Fibroblast of villous mesenchyme (primary cell): ENCODE data around the gene CHAT. TPM values are rescaled to one million over a fixed set of nuclear protein-coding genes. Genes with fewer than 3 reads are reported as not detected.

Source experiments
- DNase-seq: peaks from one replicate; pipeline ENCODE4 v3.0.0-alpha.2; 2010; ENCODE audit warnings: low read depth
- H3K4me3 ChIP-seq: 2 replicates; pipeline ENCODE4 v1.5.1; 2011; ENCODE audit warnings: low read depth, mild to moderate bottlenecking, low read length
- CTCF ChIP-seq: IDR thresholded peaks from 2 replicates; pipeline ENCODE4 v1.5.1; 2012; ENCODE audit warnings: low read depth, mild to moderate bottlenecking, low read length; ENCODE audit not compliant: insufficient read depth
- total RNA-seq: library from RNA; depleted of rRNA; stranded (reverse); fragments of >200 nt; gene quantifications from 2 replicates; pipeline ENCODE4 v1.2.3, GENCODE V29; 2012

CHAT gene
- total RNA-seq, 1 donor, result not detected

- H3K4me3 ChIP-seq, result no peak overlapping the region
- DNase-seq, result no peak
- no peak for TF ChIP-seq CTCF
Observed at GRCh38 chr10:49682879-49683278, 69.0 kb downstream of the CHAT start.

- no peak for TF ChIP-seq CTCF
- no peak overlapping the region for H3K4me3 ChIP-seq
- no peak for DNase-seq
Observed at GRCh38 chr10:49686651-49687050, 72.8 kb downstream of the CHAT start.

GRCh38 chr10:49688261-49688846, 74.5 kb downstream of the CHAT start:
- DNase-seq, result no peak
- TF ChIP-seq CTCF, result no peak
- H3K4me3 ChIP-seq, result no peak overlapping the region

GRCh38 chr10:49688920-49689319, 75.1 kb downstream of the CHAT start:
- H3K4me3 ChIP-seq, result no peak overlapping the region
- DNase-seq, result no peak
- no peak for TF ChIP-seq CTCF

GRCh38 chr10:49689882-49690510, 76.2 kb downstream of the CHAT start:
- H3K4me3 ChIP-seq, result no peak overlapping the region
- no peak for DNase-seq
- no peak for TF ChIP-seq CTCF

- DNase-seq, result peak; percentile 3
- TF ChIP-seq CTCF, result no peak
- H3K4me3 ChIP-seq, result no peak overlapping the region
Observed at GRCh38 chr10:49690698-49691356, 77.0 kb downstream of the CHAT start.
